Suprapubic skin (tissue), 4 donors: ENCODE data around the gene DNPH1. TPM values are rescaled to one million over a fixed set of nuclear protein-coding genes. Genes with fewer than 3 reads are reported as not detected.
A peak's percentile ranks its signal among the peaks of the same experiment; 100 is the strongest.

Source experiments
- DNase-seq, 2 donors: peaks; one replicate each; pipeline ENCODE4 v3.0.0-alpha.2; 2019; ENCODE audit warnings: low spot score in 2 of 2
- H3K27ac ChIP-seq: fragments of 200-600 bp; sonication (generic); one replicate; pipeline ENCODE4 v1.5.1; 2019
- H3K27me3 ChIP-seq: fragments of 200-600 bp; sonication (generic); one replicate; pipeline ENCODE4 v1.5.1; 2019
- H3K36me3 ChIP-seq: fragments of 200-600 bp; sonication (generic); one replicate; pipeline ENCODE4 v1.5.1; 2019
- H3K4me1 ChIP-seq: fragments of 200-600 bp; sonication (generic); one replicate; pipeline ENCODE4 v1.5.1; 2019
- H3K4me3 ChIP-seq: fragments of 200-600 bp; sonication (generic); one replicate; pipeline ENCODE4 v1.5.1; 2019; ENCODE audit warnings: mild to moderate bottlenecking
- H3K9me3 ChIP-seq: fragments of 200-600 bp; sonication (generic); one replicate; pipeline ENCODE4 v1.5.1; 2019
- CTCF ChIP-seq, 2 donors: fragments of 200-600 bp in 1 of 2; fragments of 450-650 bp in 1 of 2; sonication (generic) in 1 of 2; IDR thresholded peaks; one replicate each; pipeline ENCODE4 v1.5.1; 2016 to 2019; ENCODE audit warnings: antibody characterized with exemption in 2 of 2, mild to moderate bottlenecking in 1 of 2, moderate library complexity in 1 of 2
- EP300 ChIP-seq: sonication (generic); formaldehyde crosslinking; IDR thresholded peaks from one replicate; pipeline ENCODE4 v1.6.1; 2017; ENCODE audit warnings: antibody characterized with exemption
- POLR2A ChIP-seq, 2 donors: fragments of 450-650 bp; IDR thresholded peaks; one replicate each; pipeline ENCODE4 v1.6.1; 2017; ENCODE audit warnings: antibody characterized with exemption in 2 of 2, mild to moderate bottlenecking in 2 of 2, moderate library complexity in 2 of 2
- POLR2AphosphoS5 ChIP-seq, 3 donors: sonication (generic); formaldehyde crosslinking; IDR thresholded peaks; one replicate each; pipeline ENCODE4 v1.6.1; 2017; ENCODE audit warnings: antibody characterized with exemption in 3 of 3
- WGBS: methylation state at CpG from one replicate; pipeline ENCODE4 v1.1.5; 2018; 5-methylcytosine and 5-hydroxymethylcytosine counted together
- total RNA-seq, 4 donors: library from RNA; depleted of rRNA; stranded (reverse); fragments of >200 nt; gene quantifications; one replicate each; pipeline ENCODE4 v1.1.0, GENCODE V29; 2016

DNPH1 gene
- total RNA-seq, 4 donors from 2014 or later, result 21.9 to 88.4 (median 74.4) TPM

- no peak for TF ChIP-seq CTCF (IDR thresholded peaks at IDR 0.05)
- H3K27ac ChIP-seq, result no peak overlapping the region
- H3K4me3 ChIP-seq, result no peak overlapping the region
- 72% methylated on average over 16 of the region's 20 CpGs for WGBS
- H3K4me1 ChIP-seq, result peaks cover 15% of the 10 kb centered on the region
- DNase-seq, result peak in 1 of 2 donors; percentile 65
- no peaks in the 10 kb centered on the region for H3K9me3 ChIP-seq
- peaks cover 56% of the 10 kb centered on the region for H3K36me3 ChIP-seq
- no peaks in the 10 kb centered on the region for H3K27me3 ChIP-seq
Measured at GRCh38 chr6:43221046-43221972, 8.0 kb downstream of the DNPH1 start.

- Histone ChIP-seq H3K4me3 (no peak overlapping the region), H3K27me3 (no peaks in the 10 kb centered on the region), H3K4me1 (peaks cover 15% of the 10 kb centered on the region), H3K27ac (no peak overlapping the region), H3K36me3 (peaks cover 64% of the 10 kb centered on the region), H3K9me3 (no peaks in the 10 kb centered on the region)
- TF ChIP-seq CTCF (IDR thresholded peaks at IDR 0.05), result no peak
- no peak for TF ChIP-seq POLR2AphosphoS5 (IDR thresholded peaks at IDR 0.05)
- TF ChIP-seq POLR2A (IDR thresholded peaks at IDR 0.05), result no peak
- TF ChIP-seq EP300, result no peak
- 88% methylated on average over 8 of the region's 16 CpGs for WGBS
- no peak for DNase-seq
Measured at GRCh38 chr6:43220439-43220951, 8.8 kb downstream of the DNPH1 start.

- no peaks in the 10 kb centered on the region for H3K27me3 ChIP-seq
- no peak overlapping the region for H3K27ac ChIP-seq
- WGBS, result 91% methylated on average over 7 of the region's 7 CpGs
- H3K4me3 ChIP-seq, result no peak overlapping the region
- TF ChIP-seq POLR2AphosphoS5 (IDR thresholded peaks at IDR 0.05) (no peak), CTCF (IDR thresholded peaks at IDR 0.05) (no peak), EP300 (no peak), POLR2A (IDR thresholded peaks at IDR 0.05) (no peak)
- H3K9me3 ChIP-seq, result no peaks in the 10 kb centered on the region
- DNase-seq, result no peak
- peaks cover 15% of the 10 kb centered on the region for H3K4me1 ChIP-seq
- peaks cover 71% of the 10 kb centered on the region for H3K36me3 ChIP-seq
Measured at GRCh38 chr6:43219814-43220213, 9.5 kb downstream of the DNPH1 start.

- peaks cover 9% of the 10 kb centered on the region for H3K4me1 ChIP-seq
- H3K36me3 ChIP-seq, result peaks cover 72% of the 10 kb centered on the region
- no peak overlapping the region for H3K27ac ChIP-seq
- TF ChIP-seq POLR2AphosphoS5 (IDR thresholded peaks at IDR 0.05), result no peak
- no peak for TF ChIP-seq POLR2A (IDR thresholded peaks at IDR 0.05)
- no peak for TF ChIP-seq CTCF (IDR thresholded peaks at IDR 0.05)
- no peak for TF ChIP-seq EP300
- no peaks in the 10 kb centered on the region for H3K9me3 ChIP-seq
- DNase-seq, result no peak
- no peaks in the 10 kb centered on the region for H3K27me3 ChIP-seq
- 94% methylated on average over 3 of the region's 3 CpGs for WGBS
- no peak overlapping the region for H3K4me3 ChIP-seq
Measured at GRCh38 chr6:43219119-43219518, 10.2 kb downstream of the DNPH1 start.

GRCh38 chr6:43217351-43217750, 11.9 kb downstream of the DNPH1 start:
- TF ChIP-seq EP300, result no peak
- no peak for TF ChIP-seq POLR2A (IDR thresholded peaks at IDR 0.05)
- no peak for TF ChIP-seq CTCF (IDR thresholded peaks at IDR 0.05)
- TF ChIP-seq POLR2AphosphoS5 (IDR thresholded peaks at IDR 0.05), result no peak
- Histone ChIP-seq H3K27ac (no peak overlapping the region), H3K9me3 (no peaks in the 10 kb centered on the region), H3K4me3 (no peak overlapping the region), H3K4me1 (peaks cover 8% of the 10 kb centered on the region), H3K36me3 (peaks cover 70% of the 10 kb centered on the region), H3K27me3 (no peaks in the 10 kb centered on the region)
- no peak for DNase-seq
- 61% methylated on average over 5 of the region's 5 CpGs for WGBS
